Measurements from ENCODE around the gene KIT.

The KIT gene

GRCh38 chr4:54700986-54701385 lies 43.2 kb downstream of the KIT start:
- no peak for DNase-seq (ENCODE audit: low read depth, low spot score)

- no peak for DNase-seq (ENCODE audit: low read depth, low spot score)
Observed at GRCh38 chr4:54703182-54703581, 45.4 kb downstream of the KIT start.

GRCh38 chr4:54707406-54707805 lies 49.6 kb downstream of the KIT start:
- no peak for DNase-seq (ENCODE audit: low read depth, low spot score)

GRCh38 chr4:54708339-54709279 lies 50.9 kb downstream of the KIT start:
- no peak for DNase-seq (ENCODE audit: low read depth, low spot score)

- DNase-seq (ENCODE audit: low read depth, low spot score) = no peak
Observed at GRCh38 chr4:54709400-54709799, 51.6 kb downstream of the KIT start.

GRCh38 chr4:54712206-54712605 lies 54.4 kb downstream of the KIT start:
- DNase-seq (ENCODE audit: low read depth, low spot score) = no peak

GRCh38 chr4:54714631-54715030 lies 56.9 kb downstream of the KIT start:
- DNase-seq (ENCODE audit: low read depth, low spot score) = no peak

- DNase-seq (ENCODE audit: low read depth, low spot score) = no peak
Observed at GRCh38 chr4:54716478-54717065, 58.8 kb downstream of the KIT start.

GRCh38 chr4:54717694-54718093 lies 59.9 kb downstream of the KIT start:
- no peak for DNase-seq (ENCODE audit: low read depth, low spot score)

- no peak for DNase-seq (ENCODE audit: low read depth, low spot score)
Observed at GRCh38 chr4:54719378-54719777, 61.6 kb downstream of the KIT start.

- no peak for DNase-seq (ENCODE audit: low read depth, low spot score)
Observed at GRCh38 chr4:54723220-54723619, 65.5 kb downstream of the KIT start.

- no peak for DNase-seq (ENCODE audit: low read depth, low spot score)
Observed at GRCh38 chr4:54723820-54724219, 66.1 kb downstream of the KIT start.

GRCh38 chr4:54726907-54727306 lies 69.2 kb downstream of the KIT start:
- no peak for DNase-seq (ENCODE audit: low read depth, low spot score)

- DNase-seq (ENCODE audit: low read depth, low spot score) = no peak
Observed at GRCh38 chr4:54727346-54727745, 69.6 kb downstream of the KIT start.

- DNase-seq (ENCODE audit: low read depth, low spot score) = no peak
Observed at GRCh38 chr4:54728368-54728767, 70.6 kb downstream of the KIT start.

- no peak for DNase-seq (ENCODE audit: low read depth, low spot score)
Observed at GRCh38 chr4:54729256-54729655, 71.5 kb downstream of the KIT start.

- DNase-seq (ENCODE audit: low read depth, low spot score) = no peak
Observed at GRCh38 chr4:54730581-54730980, 72.8 kb downstream of the KIT start.

GRCh38 chr4:54731552-54731951 lies 73.8 kb downstream of the KIT start:
- DNase-seq (ENCODE audit: low read depth, low spot score) = no peak

GRCh38 chr4:54731976-54732375 lies 74.2 kb downstream of the KIT start:
- DNase-seq (ENCODE audit: low read depth, low spot score) = no peak

GRCh38 chr4:54737421-54737820 lies 79.7 kb downstream of the KIT start:
- DNase-seq (ENCODE audit: low read depth, low spot score) = no peak

- no peak for DNase-seq (ENCODE audit: low read depth, low spot score)
Observed at GRCh38 chr4:54741202-54741601, 83.4 kb downstream of the KIT start.

- no peak for DNase-seq (ENCODE audit: low read depth, low spot score)
Observed at GRCh38 chr4:54742636-54743399, 85.1 kb downstream of the KIT start.
